ENCODE data around the gene TMEM200A. TPM values are rescaled to one million over a fixed set of nuclear protein-coding genes. Genes with fewer than 3 reads are reported as not detected.

TMEM200A gene
- total RNA-seq, 2 experiments from 2014 or later = 3.0 TPM

GRCh38 chr6:130437961-130438360 is 72.1 kb downstream of the TMEM200A start:
- ChIA-PET CTCF (interaction anchor here (1.0 kb wide), 1 partner anchor 260 kb away, joined by 4 read pairs; no protein-coding TSS in a partner anchor), POLR2A (no interaction called here)
- no peak overlapping the region for H3K27ac Mint-ChIP-seq
- H3K36me3 Mint-ChIP-seq (ENCODE audit: low read depth) = peaks cover 11% of the 10 kb centered on the region
- no peak for DNase-seq
- no peak overlapping the region for H3K4me3 Mint-ChIP-seq
- no peaks in the 10 kb centered on the region for H3K4me1 Mint-ChIP-seq
- H3K27me3 Mint-ChIP-seq = no peaks in the 10 kb centered on the region
- H3K9me3 Mint-ChIP-seq = peaks cover 6% of the 10 kb centered on the region

- CTCF ChIA-PET = no interaction called here
- no peak for DNase-seq
Observed at GRCh38 chr6:130447374-130447773, 81.6 kb downstream of the TMEM200A start.

GRCh38 chr6:130452336-130452735 is 86.5 kb downstream of the TMEM200A start:
- Mint-ChIP-seq H3K4me1 (no peaks in the 10 kb centered on the region), H3K27ac (no peak overlapping the region), H3K9me3 (no peaks in the 10 kb centered on the region), H3K36me3 (ENCODE audit: low read depth) (no peaks in the 10 kb centered on the region), H3K4me3 (no peak overlapping the region), H3K27me3 (no peaks in the 10 kb centered on the region)
- ChIA-PET POLR2A (no interaction called here), CTCF (no interaction called here)
- DNase-seq = no peak

More at GRCh38 chr6:130447374-130447773, 81.6 kb downstream of the TMEM200A start:
- Mint-ChIP-seq H3K27ac (no peak overlapping the region), H3K9me3 (peaks cover 2% of the 10 kb centered on the region), H3K4me1 (no peaks in the 10 kb centered on the region), H3K4me3 (no peak overlapping the region), H3K36me3 (ENCODE audit: low read depth) (no peaks in the 10 kb centered on the region), H3K27me3 (no peaks in the 10 kb centered on the region)
- POLR2A ChIA-PET = no interaction called here

DNA sequence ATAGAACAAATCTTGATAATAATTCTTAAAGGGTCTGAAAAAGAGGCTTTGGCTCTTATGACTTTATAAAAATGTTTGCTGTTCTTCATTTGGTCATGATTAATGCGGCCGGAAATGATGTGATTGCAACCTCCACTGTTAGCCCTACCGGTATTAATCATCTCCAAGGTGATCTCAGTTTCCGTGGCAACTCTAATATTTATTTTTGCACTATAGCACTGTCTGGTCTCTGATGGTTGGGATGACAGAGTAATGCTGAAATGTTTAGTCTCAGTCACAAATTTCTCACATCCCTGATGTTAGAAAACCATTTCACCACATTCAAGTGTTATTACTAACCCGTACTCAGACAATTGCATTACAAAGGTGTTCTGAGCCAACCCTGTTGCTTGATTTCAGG is 87.4 kb downstream of the TMEM200A start:
- ChIA-PET CTCF (no interaction called here), POLR2A (no interaction called here)
- Mint-ChIP-seq H3K27ac (no peak overlapping the region), H3K27me3 (no peaks in the 10 kb centered on the region), H3K36me3 (ENCODE audit: low read depth) (no peaks in the 10 kb centered on the region), H3K4me1 (no peaks in the 10 kb centered on the region), H3K9me3 (no peaks in the 10 kb centered on the region), H3K4me3 (no peak overlapping the region)
- DNase-seq = no peak

DNA sequence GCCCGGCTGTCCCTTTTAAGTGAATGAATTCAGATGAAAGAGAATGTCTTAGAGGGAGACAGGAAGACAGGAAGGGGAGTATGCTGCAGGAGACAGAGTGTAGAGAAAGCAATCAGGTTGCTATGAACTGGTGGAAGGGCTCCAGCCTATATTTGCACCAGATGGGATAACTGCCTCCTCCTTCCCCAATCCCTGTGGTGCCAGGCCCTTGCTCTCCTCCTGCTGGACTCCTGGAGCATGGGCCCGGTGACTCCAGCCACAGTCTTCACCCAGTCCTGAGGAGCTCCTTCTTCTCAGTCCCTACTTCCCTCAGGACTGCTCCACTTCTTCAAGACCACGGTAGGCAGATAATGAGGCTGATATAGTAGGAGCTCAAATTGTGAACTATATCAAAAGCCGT is 91.8 kb downstream of the TMEM200A start:
- Mint-ChIP-seq H3K27ac (no peak overlapping the region), H3K27me3 (no peaks in the 10 kb centered on the region), H3K9me3 (no peaks in the 10 kb centered on the region), H3K4me1 (no peaks in the 10 kb centered on the region), H3K4me3 (no peak overlapping the region), H3K36me3 (ENCODE audit: low read depth) (no peaks in the 10 kb centered on the region)
- no peak for DNase-seq
- ChIA-PET CTCF (no interaction called here), POLR2A (no interaction called here)

- no peak overlapping the region for H3K4me3 Mint-ChIP-seq
- no peak for DNase-seq
- POLR2A ChIA-PET = no interaction called here
- H3K9me3 Mint-ChIP-seq = no peaks in the 10 kb centered on the region
- H3K27me3 Mint-ChIP-seq = no peaks in the 10 kb centered on the region
- CTCF ChIA-PET = no interaction called here
- no peaks in the 10 kb centered on the region for H3K4me1 Mint-ChIP-seq
- H3K36me3 Mint-ChIP-seq (ENCODE audit: low read depth) = no peaks in the 10 kb centered on the region
- no peak overlapping the region for H3K27ac Mint-ChIP-seq
Observed at GRCh38 chr6:130459316-130459715, 93.5 kb downstream of the TMEM200A start.

- no peak for DNase-seq
- Mint-ChIP-seq H3K4me3 (no peak overlapping the region), H3K9me3 (no peaks in the 10 kb centered on the region), H3K4me1 (no peaks in the 10 kb centered on the region), H3K27me3 (no peaks in the 10 kb centered on the region), H3K27ac (no peak overlapping the region), H3K36me3 (ENCODE audit: low read depth) (no peaks in the 10 kb centered on the region)
- ChIA-PET POLR2A (no interaction called here), CTCF (no interaction called here)
Observed at GRCh38 chr6:130460934-130461333, 95.1 kb downstream of the TMEM200A start.

DNA sequence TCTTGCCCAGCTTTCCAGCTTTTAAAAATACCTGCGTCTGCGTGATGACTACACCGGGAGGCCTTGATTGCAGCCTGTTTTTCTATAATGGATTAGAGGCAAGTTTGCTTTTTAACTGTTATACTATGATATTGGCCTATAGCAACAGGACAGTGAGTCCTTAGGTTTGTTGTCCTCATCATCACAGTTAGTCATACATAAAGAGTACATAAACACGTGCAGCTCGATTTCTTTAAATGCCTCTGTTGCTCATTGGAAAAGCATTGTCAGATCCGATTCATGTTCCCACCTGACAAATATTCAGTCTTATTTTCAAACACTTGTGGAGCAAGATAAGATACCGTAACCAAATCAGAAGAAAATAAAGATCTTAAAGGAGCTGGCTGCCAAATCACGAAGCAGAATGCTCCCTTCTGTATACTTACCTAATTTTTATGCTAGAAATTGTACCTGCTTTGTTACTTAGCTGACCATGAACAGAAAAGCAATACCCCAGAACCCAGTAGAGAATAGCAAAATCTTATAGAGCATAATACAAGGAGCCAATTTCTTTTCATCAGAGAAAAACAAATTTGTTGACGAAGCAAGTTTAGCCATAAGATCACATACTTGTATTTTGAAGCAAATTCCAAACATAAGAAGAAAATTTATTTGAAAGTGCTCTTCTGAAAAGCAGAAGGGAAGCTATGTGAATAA is 100.4 kb downstream of the TMEM200A start:
- no peak for DNase-seq
- POLR2A ChIA-PET = no interaction called here
- H3K4me3 Mint-ChIP-seq = no peak overlapping the region
- CTCF ChIA-PET = no interaction called here
- peaks cover 2% of the 10 kb centered on the region for H3K27me3 Mint-ChIP-seq
- H3K36me3 Mint-ChIP-seq (ENCODE audit: low read depth) = no peaks in the 10 kb centered on the region
- peaks cover 11% of the 10 kb centered on the region for H3K4me1 Mint-ChIP-seq
- H3K9me3 Mint-ChIP-seq = no peaks in the 10 kb centered on the region
- H3K27ac Mint-ChIP-seq = no peak overlapping the region

- ChIA-PET POLR2A (no interaction called here), CTCF (no interaction called here)
- H3K27ac Mint-ChIP-seq = no peak overlapping the region
- no peak overlapping the region for H3K4me3 Mint-ChIP-seq
- no peak for DNase-seq
- H3K27me3 Mint-ChIP-seq = peaks cover 2% of the 10 kb centered on the region
- H3K9me3 Mint-ChIP-seq = no peaks in the 10 kb centered on the region
- no peaks in the 10 kb centered on the region for H3K36me3 Mint-ChIP-seq (ENCODE audit: low read depth)
- H3K4me1 Mint-ChIP-seq = peaks cover 11% of the 10 kb centered on the region
Observed at GRCh38 chr6:130466748-130467061, 100.9 kb downstream of the TMEM200A start.

GRCh38 chr6:130467146-130468050 is 101.6 kb downstream of the TMEM200A start:
- H3K27ac Mint-ChIP-seq = no peak overlapping the region
- CTCF ChIA-PET = no interaction called here
- DNase-seq = peak; percentile 20

DNA sequence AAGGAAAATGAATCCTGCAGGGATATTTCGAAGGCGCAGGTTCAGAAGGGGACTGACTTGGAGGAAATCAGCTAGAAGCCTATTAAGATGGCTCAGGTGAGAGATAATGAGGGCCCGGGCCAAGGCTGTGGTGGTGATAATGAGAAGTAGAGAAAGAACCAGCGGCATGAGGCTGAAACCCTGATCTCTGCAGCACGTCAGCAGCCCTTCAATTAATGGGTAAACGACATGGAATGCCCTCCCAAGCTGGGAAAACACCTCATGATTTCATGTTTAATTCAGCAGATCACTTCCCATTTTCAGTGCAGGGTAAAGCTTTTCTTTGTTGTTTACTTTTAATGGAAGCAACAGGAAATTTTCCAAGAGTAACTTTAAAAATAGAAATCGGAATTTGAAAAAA is 104.9 kb downstream of the TMEM200A start:
- POLR2A ChIA-PET = no interaction called here
- peaks cover 2% of the 10 kb centered on the region for H3K36me3 Mint-ChIP-seq (ENCODE audit: low read depth)

More at GRCh38 chr6:130467146-130468050, 101.6 kb downstream of the TMEM200A start:
- Mint-ChIP-seq H3K27me3 (peaks cover 2% of the 10 kb centered on the region), H3K4me3 (no peak overlapping the region), H3K36me3 (ENCODE audit: low read depth) (peaks cover 2% of the 10 kb centered on the region), H3K4me1 (peaks cover 11% of the 10 kb centered on the region), H3K9me3 (peaks cover 4% of the 10 kb centered on the region)
- POLR2A ChIA-PET = no interaction called here

DNA sequence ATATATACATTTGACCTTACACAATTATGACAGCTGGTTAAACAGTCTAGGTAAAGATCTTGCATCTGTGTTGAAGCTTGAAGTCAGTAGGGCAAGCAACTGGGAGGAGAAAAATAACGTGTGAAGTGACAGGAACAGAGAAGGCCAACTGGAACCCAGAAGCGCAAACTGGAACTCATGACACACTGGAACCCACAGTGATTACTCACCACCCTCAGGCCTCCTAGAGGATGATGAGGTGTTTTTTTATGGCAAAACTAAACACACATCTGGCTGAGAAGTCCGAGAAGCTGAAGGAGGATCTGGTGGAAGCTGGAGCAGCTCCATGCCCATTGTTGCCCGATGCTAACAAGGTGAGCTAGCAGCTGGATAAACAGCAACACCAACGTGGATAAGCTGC is 108.1 kb downstream of the TMEM200A start:
- Mint-ChIP-seq H3K27me3 (peaks cover 2% of the 10 kb centered on the region), H3K36me3 (ENCODE audit: low read depth) (peaks cover 7% of the 10 kb centered on the region), H3K9me3 (peaks cover 20% of the 10 kb centered on the region), H3K4me1 (no peaks in the 10 kb centered on the region), H3K27ac (no peak overlapping the region), H3K4me3 (no peak overlapping the region)
- ChIA-PET POLR2A (no interaction called here), CTCF (interaction anchor here (0.7 kb wide), 1 partner anchor 11 kb away, joined by 3 read pairs; no protein-coding TSS in a partner anchor)
- no peak for DNase-seq

More for the DNA sequence above, 104.9 kb downstream of the TMEM200A start:
- Mint-ChIP-seq H3K27ac (no peak overlapping the region), H3K4me1 (peaks cover 11% of the 10 kb centered on the region), H3K27me3 (peaks cover 2% of the 10 kb centered on the region), H3K9me3 (peaks cover 16% of the 10 kb centered on the region), H3K4me3 (no peak overlapping the region)
- CTCF ChIA-PET = no interaction called here
- DNase-seq = no peak

- H3K27me3 Mint-ChIP-seq = no peaks in the 10 kb centered on the region
- peaks cover 16% of the 10 kb centered on the region for H3K36me3 Mint-ChIP-seq (ENCODE audit: low read depth)
- peaks cover 15% of the 10 kb centered on the region for H3K4me1 Mint-ChIP-seq
- no peak for DNase-seq
- no peak overlapping the region for H3K27ac Mint-ChIP-seq
- ChIA-PET POLR2A (no interaction called here), CTCF (no interaction called here)
- H3K9me3 Mint-ChIP-seq = peaks cover 18% of the 10 kb centered on the region
- no peak overlapping the region for H3K4me3 Mint-ChIP-seq
Observed at GRCh38 chr6:130482645-130483390, 117.0 kb downstream of the TMEM200A start.

All from activated CD4-positive, alpha-beta memory T cell treated with anti-CD3 and anti-CD28 coated beads, Interleukin-2, amount 10 ng/mL, durations not matched to agents 7 days and 5 days (primary cell).